Activated naive CD4-positive, alpha-beta T cell treated with anti-CD3 and anti-CD28 coated beads, Interleukin-2, amount 50 U/mL, for 16 hours (primary cell): ENCODE data around the gene PABPC1L.

Experiments
- DNase-seq: peaks from one replicate; pipeline ENCODE4 v3.0.0-alpha.2; 2020

PABPC1L gene

DNA sequence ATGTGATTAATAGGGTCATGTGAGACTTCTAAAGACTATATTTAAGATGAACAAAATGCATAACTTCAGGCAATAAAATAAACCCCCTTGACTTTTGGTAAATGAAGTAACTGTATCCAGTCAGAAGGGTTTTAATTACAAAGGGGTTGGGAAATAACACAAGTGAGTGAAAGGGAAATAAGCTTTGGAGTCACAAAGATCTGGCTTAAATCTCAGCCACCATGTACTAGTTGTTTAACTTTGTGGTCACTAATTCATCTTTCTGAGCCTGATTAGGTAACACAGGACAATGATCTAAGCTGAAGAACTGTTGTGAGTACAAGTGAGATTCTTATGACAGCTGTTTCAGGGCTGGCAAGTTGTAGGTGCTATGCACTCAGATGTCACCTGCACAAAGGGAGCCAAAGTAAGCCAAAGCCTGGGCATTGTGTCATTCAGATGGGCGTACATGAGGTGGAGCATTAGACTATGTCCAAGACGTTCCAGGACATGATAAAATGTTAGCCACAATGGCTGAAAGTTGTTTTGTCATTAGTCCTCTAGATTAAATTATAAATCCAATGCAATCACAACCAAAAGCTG, 36.5 kb downstream of the PABPC1L start:
- no peak for DNase-seq

DNA sequence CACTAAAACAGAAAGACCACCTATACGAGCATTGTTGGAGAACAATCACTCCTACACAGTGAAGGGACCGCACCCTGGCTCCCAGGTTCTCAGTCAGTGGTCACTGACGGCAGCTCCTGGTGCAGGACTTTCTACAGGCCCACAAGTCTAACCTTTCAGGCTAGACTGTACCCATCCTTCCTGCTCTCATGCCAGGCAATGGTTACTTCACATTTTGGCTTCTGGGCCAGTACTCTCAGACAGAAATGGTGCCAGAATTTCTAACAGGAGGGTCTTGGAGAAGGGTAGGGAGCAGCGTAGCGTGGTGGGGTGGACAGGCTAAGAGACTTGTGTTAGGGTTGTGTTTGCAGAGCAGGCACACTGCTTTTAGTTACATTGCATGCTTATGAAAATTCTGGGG, 38.2 kb downstream of the PABPC1L start:
- no peak for DNase-seq

DNA sequence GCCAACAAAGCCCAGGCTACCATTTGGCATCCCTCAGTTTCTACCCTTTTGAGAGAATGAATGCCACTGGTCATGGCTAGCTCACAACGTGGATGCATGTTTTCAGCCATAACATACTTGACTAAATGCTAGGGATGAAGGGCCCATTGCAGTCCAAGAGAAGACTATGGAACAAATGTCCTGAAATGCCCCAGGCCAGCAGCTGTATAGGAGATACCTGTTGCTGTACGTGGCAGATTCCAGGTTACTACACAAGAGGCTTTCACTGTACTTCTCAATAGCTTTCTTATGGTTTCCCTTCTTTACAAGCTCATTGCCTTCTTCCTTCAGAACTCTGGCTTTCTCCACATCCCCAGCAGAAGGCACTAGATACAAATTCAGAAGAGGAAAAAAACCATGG, 38.7 kb downstream of the PABPC1L start:
- DNase-seq, result no peak

- DNase-seq, result no peak
These were observed 40.5 kb downstream of the PABPC1L start for GRCh38 chr20:44950368-44950767.

DNA sequence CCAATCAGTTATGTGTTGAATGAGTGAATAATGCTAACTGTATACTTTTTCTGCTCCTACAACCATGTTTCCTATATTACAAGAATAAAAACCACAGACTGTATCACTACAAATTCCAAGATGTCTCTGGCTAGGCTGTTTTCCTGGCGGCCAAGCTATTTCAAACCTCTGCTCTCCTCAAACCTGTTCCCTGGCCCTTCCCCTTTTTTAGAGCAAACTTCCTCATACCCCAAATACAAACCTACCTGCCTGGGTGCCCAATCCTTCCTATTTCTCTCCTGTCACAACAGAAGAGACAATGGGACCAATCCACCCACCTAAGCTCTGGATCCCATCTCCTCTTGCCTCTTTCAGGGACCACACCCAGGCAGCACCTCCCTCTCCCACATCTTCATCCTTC, 42.9 kb downstream of the PABPC1L start:
- DNase-seq, result no peak

GRCh38 chr20:44954211-44954610, 44.4 kb downstream of the PABPC1L start:
- no peak for DNase-seq

DNA sequence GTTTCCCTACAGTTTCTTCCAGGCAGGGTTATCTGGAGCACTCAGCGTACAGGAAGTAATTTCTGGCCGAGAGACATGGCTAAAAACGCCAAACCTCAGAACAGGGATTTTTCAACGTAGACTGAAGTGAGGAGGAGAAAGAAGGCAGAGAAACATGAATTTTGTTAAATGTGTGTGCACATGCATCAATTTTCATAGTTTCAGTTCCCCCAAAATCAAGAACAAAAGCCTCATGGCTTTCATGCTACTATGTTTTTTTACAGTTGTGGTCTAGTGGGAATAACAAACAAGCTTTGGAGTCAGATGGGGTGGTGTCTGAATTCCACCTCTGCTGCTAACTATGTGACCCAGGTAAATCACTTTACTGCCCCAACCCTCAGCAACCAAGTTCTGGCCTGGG, 45.4 kb downstream of the PABPC1L start:
- no peak for DNase-seq

DNA sequence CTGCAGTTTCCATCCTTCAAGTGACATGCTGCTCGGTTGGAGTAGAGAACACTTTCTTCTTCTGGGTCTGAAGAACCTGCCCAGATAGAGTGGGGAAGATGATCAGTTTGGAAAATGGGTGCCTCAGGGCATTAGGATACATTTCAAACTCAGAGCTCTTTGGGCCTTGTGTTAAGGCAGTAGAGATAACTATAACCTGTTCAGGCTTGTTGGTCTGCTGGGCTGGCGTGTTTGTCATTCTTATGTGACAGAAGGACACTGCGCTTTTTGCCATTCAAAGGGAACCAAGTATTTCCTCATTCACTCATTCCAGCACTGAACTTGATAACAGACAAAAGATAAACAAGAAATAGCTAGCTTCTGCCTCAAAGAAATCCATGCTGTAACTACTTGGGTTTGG, 46.5 kb downstream of the PABPC1L start:
- DNase-seq, result no peak

GRCh38 chr20:44958276-44958675, 48.4 kb downstream of the PABPC1L start:
- DNase-seq, result no peak

GRCh38 chr20:44959082-44959637, 49.3 kb downstream of the PABPC1L start:
- no peak for DNase-seq

GRCh38 chr20:44959638-44960102, 49.8 kb downstream of the PABPC1L start:
- DNase-seq, result peak; percentile 85

- DNase-seq, result peak; percentile 98
These were observed 50.4 kb downstream of the PABPC1L start, which contains the start of gene TOMM34 for GRCh38 chr20:44960103-44960852. TOMM34 (minus strand) TSS chr20:44960397; CDS start chr20:44960333, 64 bp downstream.

GRCh38 chr20:44961011-44961869, 51.4 kb downstream of the PABPC1L start:
- no peak for DNase-seq

DNA sequence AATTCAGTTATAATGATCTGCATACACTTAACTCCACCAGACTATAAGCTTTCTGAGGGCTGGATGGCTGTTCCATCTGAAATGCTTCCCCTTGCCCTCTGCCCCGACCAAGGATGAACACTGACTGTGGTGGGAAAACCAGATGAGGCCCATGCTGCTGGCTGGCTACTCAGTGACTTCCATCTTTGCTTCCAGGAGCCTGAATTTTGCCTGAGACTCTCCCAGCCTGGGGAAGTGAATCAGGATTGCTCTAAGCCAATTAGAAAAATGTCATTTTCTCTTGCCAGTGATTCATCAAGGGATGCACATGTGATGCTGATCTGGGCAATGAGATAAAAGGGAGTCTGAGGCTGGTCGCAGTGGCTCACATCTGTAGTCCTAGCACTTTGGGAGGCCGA, 52.0 kb downstream of the PABPC1L start:
- no peak for DNase-seq

- DNase-seq, result no peak
These were observed 52.6 kb downstream of the PABPC1L start for GRCh38 chr20:44962483-44962882.

GRCh38 chr20:44963325-44964215, 53.7 kb downstream of the PABPC1L start:
- DNase-seq, result no peak

DNA sequence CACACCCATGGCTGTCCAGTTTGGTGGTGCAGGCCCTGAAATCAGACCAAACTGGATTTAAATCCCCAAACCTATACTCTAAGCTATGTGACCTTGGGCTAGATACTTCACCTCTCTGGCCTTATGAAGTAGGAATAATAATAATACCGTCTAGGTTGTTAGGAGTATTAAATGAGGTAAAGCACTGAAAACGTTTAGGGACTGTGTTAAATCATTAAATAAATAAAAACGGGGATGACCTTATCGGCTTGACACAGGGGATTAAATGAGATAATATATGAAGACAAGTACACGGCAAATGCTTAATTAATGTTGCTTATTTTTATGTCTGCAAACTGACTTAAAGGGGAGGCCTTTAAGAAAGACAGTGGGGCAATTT, 55.8 kb downstream of the PABPC1L start:
- DNase-seq, result no peak

DNA sequence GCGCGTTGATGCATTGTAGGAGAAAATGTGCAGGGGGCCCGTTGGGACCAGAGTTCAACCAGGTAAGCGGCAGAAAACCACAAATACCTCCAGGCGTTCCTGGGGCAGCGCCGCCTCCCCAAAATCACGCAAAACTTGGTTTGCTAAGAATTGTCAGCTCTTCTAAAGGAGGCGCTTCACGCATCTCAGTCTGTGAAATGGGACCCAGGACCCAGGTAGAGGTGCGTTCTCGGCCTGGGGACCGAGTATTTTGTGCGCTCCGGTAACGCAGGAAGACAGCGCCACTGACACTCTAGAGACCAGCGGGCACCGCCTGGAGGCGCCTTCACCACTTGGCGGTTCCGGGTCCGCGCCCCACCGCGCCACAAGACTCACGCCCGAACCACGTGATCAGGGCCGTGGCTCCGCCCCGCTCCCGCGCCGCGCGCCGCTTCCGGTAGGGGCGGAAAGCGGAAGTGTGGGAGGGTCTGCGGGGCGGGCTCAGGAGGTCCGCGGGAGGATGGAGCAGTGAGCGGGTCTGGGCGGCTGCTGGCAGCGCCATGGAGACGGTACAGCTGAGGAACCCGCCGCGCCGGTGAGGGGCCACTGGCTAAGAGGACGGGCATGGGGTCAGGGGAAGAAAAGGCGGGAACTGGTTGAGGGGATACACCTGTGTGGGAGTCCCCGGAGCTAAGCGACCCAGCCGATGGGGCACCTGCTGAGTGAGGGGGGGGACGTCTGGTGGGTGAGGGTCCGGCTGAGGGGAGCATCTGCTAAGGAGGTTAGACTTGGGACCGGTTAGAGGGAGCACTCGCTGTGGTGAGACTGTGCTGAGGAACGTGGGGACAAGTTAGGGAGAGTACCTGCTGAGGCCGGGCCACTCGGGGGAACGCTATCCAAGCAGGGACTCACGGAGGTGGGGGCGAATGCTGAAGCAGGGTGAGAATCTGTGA, 56.4 kb downstream of the PABPC1L start, which contains the start of gene STK4:
Gene STK4, plus strand, starts transcription at position 483 of the 932 bp plus-strand sequence. Its CDS starts 57 bp downstream, at position 540.
- peak; percentile 95 for DNase-seq

GRCh38 chr20:44967207-44967807, 57.4 kb downstream of the PABPC1L start:
- peak; percentile 19 for DNase-seq

DNA sequence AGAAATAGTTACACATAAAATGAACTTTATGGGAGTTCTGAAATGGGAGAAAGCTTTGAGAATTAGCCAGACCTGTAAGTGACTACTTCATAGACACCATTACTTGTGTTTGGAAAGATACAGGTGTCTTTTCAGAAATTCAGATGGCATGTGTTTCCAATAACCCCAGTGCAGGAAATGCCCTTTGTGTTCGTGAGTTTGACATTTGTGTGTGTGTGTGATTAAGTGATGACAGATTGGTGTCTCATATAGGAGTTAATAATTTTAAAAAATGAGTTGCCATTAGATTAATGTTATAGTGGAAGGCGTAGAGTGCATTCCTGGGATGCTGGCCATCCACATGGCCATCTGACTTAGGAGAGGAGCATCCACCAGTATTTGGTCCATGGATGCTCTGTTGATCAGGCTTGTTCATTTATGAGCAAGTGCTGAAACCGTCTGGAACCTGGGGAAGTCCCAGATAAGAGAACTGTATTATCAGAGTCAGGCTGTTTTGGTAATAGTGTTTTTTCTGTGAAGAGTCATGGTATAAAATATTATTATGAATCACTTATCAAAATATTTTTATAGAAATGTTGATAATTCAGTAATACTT, 59.5 kb downstream of the PABPC1L start:
- DNase-seq, result peak; percentile 49
